ENCODE results near the gene PTGDR.

PTGDR gene

DNA sequence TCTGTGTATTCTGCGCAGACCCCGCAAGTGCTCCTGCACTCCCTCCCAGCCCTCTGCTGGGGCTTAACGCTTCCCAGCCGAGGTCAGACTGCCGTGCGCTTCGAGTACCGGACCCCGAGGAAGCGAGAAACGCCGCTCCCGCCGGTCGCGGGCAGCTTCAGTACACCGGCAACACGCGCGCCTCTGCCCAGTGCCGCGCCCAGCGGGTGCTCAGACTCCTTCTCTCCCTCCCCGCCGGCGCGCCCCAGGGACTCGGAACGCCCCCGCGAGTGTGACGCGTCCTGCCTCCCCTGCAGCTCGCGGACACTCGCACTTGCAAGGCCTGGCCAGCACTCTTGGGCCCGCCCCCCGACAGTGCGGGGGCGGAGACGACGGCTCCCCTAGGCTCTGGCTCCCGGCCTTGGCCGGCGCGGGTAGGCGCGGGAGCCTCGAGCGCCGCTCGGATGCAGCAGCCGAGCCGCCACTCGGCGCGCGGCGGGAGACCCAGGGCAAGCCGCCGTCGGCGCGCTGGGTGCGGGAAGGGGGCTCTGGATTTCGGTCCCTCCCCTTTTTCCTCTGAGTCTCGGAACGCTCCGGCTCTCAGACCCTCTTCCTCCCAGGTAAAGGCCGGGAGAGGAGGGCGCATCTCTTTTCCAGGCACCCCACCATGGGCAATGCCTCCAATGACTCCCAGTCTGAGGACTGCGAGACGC, 46.6 kb downstream of the PTGDR start, which contains the start of gene PTGER2:
Gene PTGER2 (plus strand): TSS at position 410 of the 692 bp plus-strand sequence. CDS start 237 bp downstream, at position 647.
- DNase-seq = peak; percentile 79

DNA sequence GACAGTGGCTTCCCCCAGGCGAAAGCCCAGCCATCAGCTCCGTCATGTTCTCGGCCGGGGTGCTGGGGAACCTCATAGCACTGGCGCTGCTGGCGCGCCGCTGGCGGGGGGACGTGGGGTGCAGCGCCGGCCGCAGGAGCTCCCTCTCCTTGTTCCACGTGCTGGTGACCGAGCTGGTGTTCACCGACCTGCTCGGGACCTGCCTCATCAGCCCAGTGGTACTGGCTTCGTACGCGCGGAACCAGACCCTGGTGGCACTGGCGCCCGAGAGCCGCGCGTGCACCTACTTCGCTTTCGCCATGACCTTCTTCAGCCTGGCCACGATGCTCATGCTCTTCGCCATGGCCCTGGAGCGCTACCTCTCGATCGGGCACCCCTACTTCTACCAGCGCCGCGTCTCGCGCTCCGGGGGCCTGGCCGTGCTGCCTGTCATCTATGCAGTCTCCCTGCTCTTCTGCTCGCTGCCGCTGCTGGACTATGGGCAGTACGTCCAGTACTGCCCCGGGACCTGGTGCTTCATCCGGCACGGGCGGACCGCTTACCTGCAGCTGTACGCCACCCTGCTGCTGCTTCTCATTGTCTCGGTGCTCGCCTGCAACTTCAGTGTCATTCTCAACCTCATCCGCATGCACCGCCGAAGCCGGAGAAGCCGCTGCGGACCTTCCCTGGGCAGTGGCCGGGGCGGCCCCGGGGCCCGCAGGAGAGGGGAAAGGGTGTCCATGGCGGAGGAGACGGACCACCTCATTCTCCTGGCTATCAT, 47.3 kb downstream of the PTGDR start:
- DNase-seq = peak; percentile 44

DNA sequence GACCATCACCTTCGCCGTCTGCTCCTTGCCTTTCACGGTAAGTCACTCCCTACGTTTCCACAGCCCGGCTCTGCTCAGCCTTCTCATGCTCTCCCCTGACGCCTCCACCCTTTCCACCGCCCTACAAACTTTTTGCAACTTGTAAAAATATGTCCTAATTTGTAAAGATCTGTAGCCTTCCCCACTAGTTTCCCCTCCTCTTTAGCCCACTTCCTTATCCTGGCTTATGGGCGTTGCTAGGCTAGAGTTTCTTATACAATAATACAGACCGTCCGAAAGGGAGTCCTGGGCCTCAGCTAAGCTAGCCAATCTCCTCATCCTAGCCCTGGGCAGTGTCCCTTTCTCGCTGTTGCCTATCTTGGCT, 47.8 kb downstream of the PTGDR start:
- no peak for DNase-seq

DNA sequence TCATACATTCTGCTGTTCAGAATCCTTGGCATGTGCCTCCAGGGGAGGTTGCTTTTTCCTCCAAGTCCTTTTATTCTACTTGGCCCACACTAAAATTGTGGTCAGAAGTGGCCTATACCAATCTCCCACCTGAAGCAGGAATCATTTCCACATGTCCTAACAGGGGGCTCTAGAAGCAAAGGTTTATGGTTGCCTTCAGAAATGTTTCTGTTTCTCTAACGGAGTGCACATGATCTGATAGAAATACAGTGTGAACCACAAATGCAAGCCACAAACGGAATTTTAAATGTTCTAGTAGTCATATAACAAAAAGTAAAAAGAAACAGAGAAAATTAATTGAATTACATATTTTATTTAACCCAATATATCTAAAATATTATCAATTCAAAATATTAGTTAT, 50.6 kb downstream of the PTGDR start:
- no peak for DNase-seq

DNA sequence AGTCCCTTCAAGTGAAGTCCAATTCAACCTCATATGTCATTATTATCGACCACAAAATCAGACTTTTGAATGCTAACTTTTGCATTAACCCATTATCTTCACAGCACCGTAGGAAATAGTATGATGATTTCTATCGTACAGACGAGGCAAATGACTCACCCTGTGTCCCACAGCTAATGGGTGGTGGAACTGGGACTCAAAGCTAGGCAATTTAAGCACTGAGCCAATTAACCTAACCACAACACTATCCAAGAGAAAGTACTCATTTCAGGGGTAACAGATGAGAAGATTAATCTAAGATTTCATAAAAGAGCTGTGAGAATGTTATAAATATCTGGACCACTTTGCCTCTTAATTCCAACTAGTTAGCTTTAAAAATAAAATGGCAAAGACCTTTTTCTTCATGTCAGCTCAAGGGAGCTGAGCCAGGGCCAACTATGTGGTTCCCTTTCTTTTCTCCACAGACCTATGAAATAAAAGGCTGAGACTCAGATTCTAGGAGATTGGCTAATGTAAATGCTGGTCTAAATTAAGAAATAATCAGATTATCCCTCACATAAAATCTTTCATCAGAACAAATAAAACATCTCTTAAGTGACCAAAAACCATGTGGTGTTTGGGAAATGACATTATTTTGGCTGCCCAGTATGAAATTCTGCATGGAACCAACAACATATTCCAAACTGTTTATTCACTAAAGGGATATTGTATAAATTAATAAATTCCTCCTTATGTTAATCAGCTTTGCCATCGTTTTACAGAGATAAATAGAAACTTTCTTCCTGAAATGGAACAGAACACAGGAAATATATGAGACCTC, 51.5 kb downstream of the PTGDR start:
- no peak for DNase-seq

DNA sequence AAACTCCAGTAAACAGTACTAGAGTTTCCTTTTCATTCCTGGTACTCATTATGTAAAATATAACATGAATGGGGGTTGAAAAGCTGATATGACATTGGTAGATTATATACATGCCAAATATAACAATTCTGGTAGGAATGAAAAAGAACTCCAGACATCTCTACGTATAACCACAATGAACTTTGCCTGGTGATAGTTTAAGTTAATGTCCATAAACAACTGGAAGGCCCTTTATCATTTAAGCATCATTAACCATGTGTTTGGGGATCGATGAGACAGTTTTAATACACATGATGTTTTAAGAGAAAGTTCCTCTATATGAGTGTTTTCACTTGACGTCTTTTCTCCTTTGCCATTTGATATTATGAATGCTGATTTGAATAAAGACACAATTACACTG, 52.4 kb downstream of the PTGDR start:
- DNase-seq = no peak

DNA sequence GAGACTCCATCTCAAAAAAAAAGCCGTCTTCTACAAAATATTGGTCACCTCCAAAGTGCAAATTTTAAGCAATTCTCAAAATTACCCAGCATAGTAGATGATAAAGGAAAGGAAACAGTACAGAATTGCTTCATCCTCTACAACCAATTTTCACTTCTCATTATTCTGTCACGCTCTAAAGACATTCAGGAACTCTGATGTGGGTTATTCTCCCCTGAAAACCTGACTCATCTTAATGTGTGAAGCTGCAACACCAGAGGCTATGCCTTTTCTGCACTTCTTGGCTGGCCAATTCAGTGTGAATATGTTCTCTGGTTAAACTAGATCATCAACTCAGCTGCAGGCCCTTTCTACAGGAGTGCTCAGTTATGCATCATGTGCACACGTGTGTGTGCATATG, 57.6 kb downstream of the PTGDR start:
- DNase-seq = peak; percentile 14

DNA sequence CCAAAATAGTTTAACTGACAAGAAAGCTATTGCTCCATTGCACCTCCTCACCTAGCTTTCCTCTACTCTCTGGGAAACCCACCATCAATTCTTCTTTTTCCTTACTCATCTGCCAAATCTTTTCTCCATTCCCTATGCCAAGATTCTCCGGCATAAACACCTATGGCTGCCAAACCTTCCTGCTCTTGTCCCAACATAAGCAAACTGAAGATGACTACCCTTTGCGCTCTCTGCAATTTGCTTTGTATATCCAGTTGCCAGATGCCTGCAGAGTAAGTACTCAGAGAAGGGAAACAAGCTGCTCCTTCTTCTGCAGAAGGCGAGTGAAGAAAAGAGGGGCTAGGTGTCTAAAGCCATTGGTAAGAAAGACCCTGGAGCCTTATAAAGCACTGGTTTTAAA, 58.1 kb downstream of the PTGDR start:
- no peak for DNase-seq
